ENCODE measurements around the gene ABHD5. TPM values are rescaled to one million over a fixed set of nuclear protein-coding genes. Genes with fewer than 3 reads are reported as not detected.

The ABHD5 gene
- total RNA-seq, 1 experiment from 2014 or later = 11.3 TPM

DNA sequence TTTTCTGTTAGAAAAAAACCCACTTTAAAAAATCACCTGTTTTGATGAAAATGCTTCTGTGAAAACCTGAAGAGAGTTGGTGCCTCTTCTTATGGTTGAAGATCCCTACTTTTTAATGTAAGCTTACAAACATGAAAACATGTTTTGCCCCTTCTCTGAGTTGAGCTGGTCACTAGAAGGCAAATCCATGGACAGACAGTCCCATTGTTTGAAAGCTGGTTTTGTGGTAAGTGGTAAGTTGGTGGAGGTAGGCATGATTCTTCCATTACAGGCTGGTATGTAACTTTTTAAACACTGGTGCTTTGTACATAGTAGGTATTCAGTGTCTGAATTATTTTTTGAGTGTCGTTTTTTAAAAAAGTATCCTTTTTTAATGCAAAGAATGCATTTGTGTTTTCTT is 6.1 kb downstream of the ABHD5 start (continued):
- TF ChIP-seq NR1H2 (CRISPR knock-in tag; IDR thresholded peaks at IDR 0.05) = no peak

DNA sequence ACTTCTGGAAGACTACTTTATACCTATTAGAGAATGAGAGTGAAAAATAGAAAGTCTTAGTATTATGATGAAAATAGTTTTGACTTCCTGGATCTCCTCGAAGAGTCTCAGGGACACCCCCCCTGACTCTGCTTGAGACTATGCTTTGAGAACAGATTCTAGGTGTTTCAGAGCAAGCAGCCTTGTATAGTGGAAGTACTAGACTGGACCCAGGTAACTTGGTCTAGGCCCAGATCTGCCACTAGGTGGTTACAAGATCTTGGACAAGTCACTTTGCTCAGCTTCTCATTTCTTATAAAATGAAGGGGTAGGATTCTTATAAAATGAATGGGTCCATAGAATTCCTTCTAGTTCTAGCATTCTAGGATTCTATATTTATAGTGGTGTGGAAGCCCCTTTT is 9.1 kb downstream of the ABHD5 start:
- POLR2A ChIA-PET = no interaction called here
- Mint-ChIP-seq H3K27me3 (ENCODE audit: low read depth) (no peaks in the 10 kb centered on the region), H3K9me3 (no peaks in the 10 kb centered on the region), H3K36me3 (no peaks in the 10 kb centered on the region; the same call in 1 of the 2 replicates), H3K4me1 (peaks cover 17% of the 10 kb centered on the region), H3K27ac (no peak overlapping the region), H3K4me3 (no peak overlapping the region)
- ATAC-seq (peak; percentile 56), DNase-seq (ENCODE audit: low spot score) (peak; percentile 15)
- no peak for TF ChIP-seq OVOL2 (CRISPR knock-in tag; IDR thresholded peaks at IDR 0.05; ENCODE audit: borderline replicate concordance)
- no peak for TF ChIP-seq GTF2I (CRISPR knock-in tag; conservative IDR thresholded peaks at IDR 0.05)
- TF ChIP-seq, protein P1, sequence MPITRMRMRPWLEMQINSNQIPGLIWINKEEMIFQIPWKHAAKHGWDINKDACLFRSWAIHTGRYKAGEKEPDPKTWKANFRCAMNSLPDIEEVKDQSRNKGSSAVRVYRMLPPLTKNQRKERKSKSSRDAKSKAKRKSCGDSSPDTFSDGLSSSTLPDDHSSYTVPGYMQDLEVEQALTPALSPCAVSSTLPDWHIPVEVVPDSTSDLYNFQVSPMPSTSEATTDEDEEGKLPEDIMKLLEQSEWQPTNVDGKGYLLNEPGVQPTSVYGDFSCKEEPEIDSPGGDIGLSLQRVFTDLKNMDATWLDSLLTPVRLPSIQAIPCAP (CRISPR knock-in tag; IDR thresholded peaks at IDR 0.05) = no peak
- TF ChIP-seq JUN (CRISPR knock-in tag; IDR thresholded peaks at IDR 0.05) = no peak
- TF ChIP-seq NR2C2 (CRISPR knock-in tag; IDR thresholded peaks at IDR 0.05) = no peak
- TF ChIP-seq SMAD4 (CRISPR knock-in tag; IDR thresholded peaks at IDR 0.05) = no peak
- TF ChIP-seq, protein P2, sequence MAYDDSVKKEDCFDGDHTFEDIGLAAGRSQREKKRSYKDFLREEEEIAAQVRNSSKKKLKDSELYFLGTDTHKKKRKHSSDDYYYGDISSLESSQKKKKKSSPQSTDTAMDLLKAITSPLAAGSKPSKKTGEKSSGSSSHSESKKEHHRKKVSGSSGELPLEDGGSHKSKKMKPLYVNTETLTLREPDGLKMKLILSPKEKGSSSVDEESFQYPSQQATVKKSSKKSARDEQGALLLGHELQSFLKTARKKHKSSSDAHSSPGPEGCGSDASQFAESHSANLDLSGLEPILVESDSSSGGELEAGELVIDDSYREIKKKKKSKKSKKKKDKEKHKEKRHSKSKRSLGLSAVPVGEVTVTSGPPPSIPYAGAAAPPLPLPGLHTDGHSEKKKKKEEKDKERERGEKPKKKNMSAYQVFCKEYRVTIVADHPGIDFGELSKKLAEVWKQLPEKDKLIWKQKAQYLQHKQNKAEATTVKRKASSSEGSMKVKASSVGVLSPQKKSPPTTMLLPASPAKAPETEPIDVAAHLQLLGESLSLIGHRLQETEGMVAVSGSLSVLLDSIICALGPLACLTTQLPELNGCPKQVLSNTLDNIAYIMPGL (CRISPR knock-in tag; IDR thresholded peaks at IDR 0.05) = no peak
- TF ChIP-seq ATF1 (CRISPR knock-in tag; IDR thresholded peaks at IDR 0.05) = no peak
- no peak for TF ChIP-seq NR1H2 (CRISPR knock-in tag; IDR thresholded peaks at IDR 0.05)
- CTCF ChIA-PET = interaction anchor here (0.7 kb wide), 1 partner anchor 8 kb away, joined by 3 read pairs; no protein-coding TSS in a partner anchor

DNA sequence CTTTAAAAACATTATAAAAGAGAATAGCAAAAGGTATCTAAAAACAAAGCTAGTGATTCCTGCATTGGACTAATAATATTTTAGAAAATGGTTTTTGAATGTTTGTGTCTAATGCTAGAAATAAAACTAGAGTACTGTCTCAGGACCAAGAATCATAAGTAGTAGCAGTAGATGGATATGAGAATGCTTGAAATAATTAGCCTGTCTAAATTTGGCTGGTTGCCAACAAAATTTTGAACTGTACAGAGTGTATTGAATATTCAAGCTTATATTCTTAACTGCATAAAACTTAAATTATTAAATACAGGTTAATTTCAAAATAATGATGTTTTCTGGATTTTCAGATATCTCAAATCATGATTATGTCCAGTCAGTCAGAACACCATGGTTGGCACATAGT is 14.0 kb downstream of the ABHD5 start:
- Mint-ChIP-seq H3K9me3 (no peaks in the 10 kb centered on the region), H3K27me3 (ENCODE audit: low read depth) (no peaks in the 10 kb centered on the region), H3K4me3 (no peak overlapping the region), H3K4me1 (no peaks in the 10 kb centered on the region), H3K27ac (no peak overlapping the region), H3K36me3 (no peaks in the 10 kb centered on the region; the same call in 1 of the 2 replicates)
- no peak for DNase-seq (ENCODE audit: low spot score)
- no peak for ATAC-seq
- ChIA-PET POLR2A (no interaction called here), CTCF (no interaction called here)
- TF ChIP-seq ETV6 (CRISPR knock-in tag; IDR thresholded peaks at IDR 0.05) (no peak), TCF7 (CRISPR knock-in tag; IDR thresholded peaks at IDR 0.05; ENCODE audit: low read depth) (no peak), MXD4 (CRISPR knock-in tag; IDR thresholded peaks at IDR 0.05; ENCODE audit: borderline replicate concordance) (no peak), PRRX2 (CRISPR knock-in tag; IDR thresholded peaks at IDR 0.05) (no peak), ATF1 (CRISPR knock-in tag; IDR thresholded peaks at IDR 0.05) (no peak)
- TF ChIP-seq, protein P3, sequence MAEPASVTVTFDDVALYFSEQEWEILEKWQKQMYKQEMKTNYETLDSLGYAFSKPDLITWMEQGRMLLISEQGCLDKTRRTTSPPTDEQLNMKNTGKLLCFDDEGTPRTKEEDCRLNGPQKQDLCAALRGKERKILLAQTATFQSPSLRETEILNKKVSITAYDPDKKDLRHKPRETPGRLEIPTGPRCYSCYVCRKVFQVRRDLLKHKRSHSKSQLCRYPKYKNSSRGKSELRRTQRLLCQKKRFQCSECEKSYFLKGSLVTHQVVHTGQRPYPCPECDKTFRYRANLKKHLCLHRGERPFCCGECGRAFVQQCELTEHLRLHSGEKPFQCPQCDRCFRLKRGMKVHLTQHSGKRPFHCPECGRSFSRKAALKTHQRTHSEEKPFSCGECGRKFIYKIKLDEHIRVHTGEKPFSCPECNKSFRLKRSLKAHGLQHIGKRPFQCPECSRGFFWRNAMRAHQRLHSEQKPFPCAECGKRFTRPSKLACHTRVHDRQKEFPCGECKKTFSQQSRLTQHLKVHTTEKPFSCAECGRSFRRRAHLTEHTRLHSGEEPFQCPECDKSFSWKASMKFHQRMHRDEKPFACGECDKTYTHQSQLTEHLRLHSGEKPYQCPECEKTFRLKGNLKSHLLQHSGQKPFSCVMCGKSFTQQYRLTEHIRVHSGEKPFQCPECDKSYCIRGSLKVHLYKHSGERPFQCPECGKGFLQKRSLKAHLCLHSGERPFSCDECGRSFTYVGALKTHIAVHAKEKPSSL (CRISPR knock-in tag; conservative IDR thresholded peaks at IDR 0.05) = no peak

DNA sequence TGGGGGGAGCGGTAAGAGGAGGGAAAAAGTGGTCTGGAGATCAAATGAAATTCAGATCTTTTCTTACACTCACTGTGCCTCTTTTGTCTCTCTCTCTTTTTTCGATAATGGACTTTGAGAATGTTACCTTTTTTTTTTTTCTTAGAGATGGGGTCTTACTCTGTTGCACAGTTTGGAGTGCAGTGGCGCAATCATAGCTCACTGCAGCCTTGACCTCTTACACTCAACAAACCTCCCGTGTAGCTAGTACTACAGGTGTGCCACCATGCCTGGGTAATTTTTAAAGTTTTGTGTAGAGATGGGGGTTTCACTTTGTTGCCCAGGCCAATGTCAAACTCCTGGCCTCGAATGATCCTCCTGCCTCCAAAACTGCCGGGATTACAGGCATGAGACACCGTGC is 15.6 kb downstream of the ABHD5 start:
- Mint-ChIP-seq H3K27ac (no peak overlapping the region), H3K27me3 (ENCODE audit: low read depth) (no peaks in the 10 kb centered on the region), H3K9me3 (no peaks in the 10 kb centered on the region), H3K4me3 (no peak overlapping the region), H3K36me3 (no peaks in the 10 kb centered on the region; the same call in 1 of the 2 replicates), H3K4me1 (no peaks in the 10 kb centered on the region)
- DNase-seq (ENCODE audit: low spot score) (no peak), ATAC-seq (no peak)
- ChIA-PET CTCF (no interaction called here), POLR2A (no interaction called here)
- no peak for TF ChIP-seq ATF1 (CRISPR knock-in tag; IDR thresholded peaks at IDR 0.05)
- no peak for TF ChIP-seq ZNF121 (CRISPR knock-in tag; IDR thresholded peaks at IDR 0.05)
- TF ChIP-seq, protein P4, sequence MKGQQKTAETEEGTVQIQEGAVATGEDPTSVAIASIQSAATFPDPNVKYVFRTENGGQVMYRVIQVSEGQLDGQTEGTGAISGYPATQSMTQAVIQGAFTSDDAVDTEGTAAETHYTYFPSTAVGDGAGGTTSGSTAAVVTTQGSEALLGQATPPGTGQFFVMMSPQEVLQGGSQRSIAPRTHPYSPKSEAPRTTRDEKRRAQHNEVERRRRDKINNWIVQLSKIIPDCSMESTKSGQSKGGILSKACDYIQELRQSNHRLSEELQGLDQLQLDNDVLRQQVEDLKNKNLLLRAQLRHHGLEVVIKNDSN (CRISPR knock-in tag; IDR thresholded peaks at IDR 0.05) = no peak
- TF ChIP-seq GABPB1 (CRISPR knock-in tag; IDR thresholded peaks at IDR 0.05) = no peak
- TF ChIP-seq, protein P5, sequence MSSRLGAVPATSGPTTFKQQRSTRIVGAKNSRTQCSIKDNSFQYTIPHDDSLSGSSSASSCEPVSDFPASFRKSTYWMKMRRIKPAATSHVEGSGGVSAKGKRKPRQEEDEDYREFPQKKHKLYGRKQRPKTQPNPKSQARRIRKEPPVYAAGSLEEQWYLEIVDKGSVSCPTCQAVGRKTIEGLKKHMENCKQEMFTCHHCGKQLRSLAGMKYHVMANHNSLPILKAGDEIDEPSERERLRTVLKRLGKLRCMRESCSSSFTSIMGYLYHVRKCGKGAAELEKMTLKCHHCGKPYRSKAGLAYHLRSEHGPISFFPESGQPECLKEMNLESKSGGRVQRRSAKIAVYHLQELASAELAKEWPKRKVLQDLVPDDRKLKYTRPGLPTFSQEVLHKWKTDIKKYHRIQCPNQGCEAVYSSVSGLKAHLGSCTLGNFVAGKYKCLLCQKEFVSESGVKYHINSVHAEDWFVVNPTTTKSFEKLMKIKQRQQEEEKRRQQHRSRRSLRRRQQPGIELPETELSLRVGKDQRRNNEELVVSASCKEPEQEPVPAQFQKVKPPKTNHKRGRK (CRISPR knock-in tag; IDR thresholded peaks at IDR 0.05; ENCODE audit: borderline replicate concordance) = no peak
